Measurements from ENCODE around the gene ROCK1.

DNA sequence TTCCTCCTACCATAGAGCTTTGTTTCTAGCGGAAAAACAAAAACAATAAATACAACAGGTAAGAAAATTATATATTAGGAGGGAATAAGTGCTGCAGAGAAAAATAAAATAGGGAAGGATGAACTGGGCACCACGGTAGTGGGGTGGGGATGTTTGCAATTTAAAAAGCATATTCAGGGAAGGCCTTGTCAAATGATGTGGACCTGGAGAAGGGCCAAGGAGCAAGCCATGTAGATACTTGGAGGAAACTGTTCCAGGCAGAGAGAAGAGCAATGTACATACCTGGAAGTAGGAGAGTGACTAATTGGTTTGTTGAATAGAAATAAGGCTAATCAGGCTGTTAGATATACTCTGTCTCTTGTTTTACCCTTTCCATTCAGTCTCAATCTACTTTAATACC, 136.5 kb downstream of the ROCK1 start:
- TF ChIP-seq CTCF (IDR thresholded peaks at IDR 0.05) = no peak
- no peak for TF ChIP-seq POLR2A (IDR thresholded peaks at IDR 0.05)
